Neutrophil (primary cell): ENCODE results near the gene KRT8.

Experiments
- H3K27ac ChIP-seq: fragments of 200-600 bp; sonication (generic); 2 replicates; pipeline ENCODE4 v1.5.1; 2016; ENCODE audit warnings: mild to moderate bottlenecking, moderate library complexity
- H3K27me3 ChIP-seq: fragments of 200-600 bp; sonication (generic); 2 replicates; pipeline ENCODE4 v1.6.0; 2016; ENCODE audit warnings: mild to moderate bottlenecking
- H3K36me3 ChIP-seq: fragments of 200-600 bp; sonication (generic); 2 replicates; pipeline ENCODE4 v1.5.1; 2017
- H3K4me1 ChIP-seq, 2 experiments: fragments of 200-600 bp in 1 of 2; sonication (generic) in 1 of 2; 1 replicate in 1 of 2; 2 replicates in 1 of 2; pipeline versions ENCODE4 v1.5.1 to v1.6.1; 2013 to 2016; ENCODE audit warnings: low read depth in 1 of 2, low read length in 1 of 2, mild to moderate bottlenecking in 1 of 2, moderate library complexity in 1 of 2; ENCODE audit not compliant: control insufficient read depth in 1 of 2, insufficient read depth in 1 of 2
- H3K4me3 ChIP-seq, 2 experiments: fragments of 200-600 bp in 1 of 2; sonication (generic) in 1 of 2; 1 replicate in 1 of 2; 2 replicates in 1 of 2; pipeline ENCODE4 v1.5.1; 2013 to 2016; ENCODE audit warnings: low read depth in 1 of 2, low read length in 1 of 2, mild to moderate bottlenecking in 1 of 2, moderate library complexity in 1 of 2
- H3K9me3 ChIP-seq: fragments of 200-600 bp; sonication (generic); 2 replicates; pipeline ENCODE4 v1.5.1; 2016
- CTCF ChIP-seq: fragments of 200-600 bp; sonication (generic); IDR thresholded peaks from 2 replicates; pipeline ENCODE4 v1.5.1; 2016; ENCODE audit warnings: antibody characterized with exemption

The KRT8 gene

GRCh38 chr12:52865090-52865944 is 39.6 kb downstream of the KRT8 start:
- Histone ChIP-seq H3K4me1 (no peaks in the 10 kb centered on the region), H3K9me3 (no peaks in the 10 kb centered on the region), H3K27me3 (no peaks in the 10 kb centered on the region), H3K27ac (no peak overlapping the region), H3K4me3 (no peak overlapping the region), H3K36me3 (no peaks in the 10 kb centered on the region)
- no peak for TF ChIP-seq CTCF

- H3K4me1 ChIP-seq = no peaks in the 10 kb centered on the region
- no peaks in the 10 kb centered on the region for H3K9me3 ChIP-seq
- no peak for TF ChIP-seq CTCF
- no peaks in the 10 kb centered on the region for H3K27me3 ChIP-seq
- H3K36me3 ChIP-seq = no peaks in the 10 kb centered on the region
- no peak overlapping the region for H3K27ac ChIP-seq
- no peak overlapping the region for H3K4me3 ChIP-seq
Observed at GRCh38 chr12:52862023-52862422, 42.9 kb downstream of the KRT8 start.

GRCh38 chr12:52861511-52861910 is 43.4 kb downstream of the KRT8 start:
- Histone ChIP-seq H3K36me3 (no peaks in the 10 kb centered on the region), H3K9me3 (no peaks in the 10 kb centered on the region), H3K4me1 (no peaks in the 10 kb centered on the region), H3K27me3 (no peaks in the 10 kb centered on the region), H3K27ac (no peak overlapping the region), H3K4me3 (no peak overlapping the region)
- no peak for TF ChIP-seq CTCF

GRCh38 chr12:52860102-52860823 is 44.6 kb downstream of the KRT8 start:
- H3K4me3 ChIP-seq = no peak overlapping the region

GRCh38 chr12:52857500-52857899 is 47.4 kb downstream of the KRT8 start:
- H3K27me3 ChIP-seq = peaks cover 13% of the 10 kb centered on the region
- no peak for TF ChIP-seq CTCF
- no peaks in the 10 kb centered on the region for H3K9me3 ChIP-seq
- no peak overlapping the region for H3K27ac ChIP-seq
- no peaks in the 10 kb centered on the region for H3K4me1 ChIP-seq
- no peak overlapping the region for H3K4me3 ChIP-seq
- no peaks in the 10 kb centered on the region for H3K36me3 ChIP-seq

More at GRCh38 chr12:52860102-52860823, 44.6 kb downstream of the KRT8 start:
- Histone ChIP-seq H3K36me3 (no peaks in the 10 kb centered on the region), H3K27ac (no peak overlapping the region), H3K27me3 (no peaks in the 10 kb centered on the region), H3K4me1 (no peaks in the 10 kb centered on the region), H3K9me3 (no peaks in the 10 kb centered on the region)
- no peak for TF ChIP-seq CTCF
